Lower leg skin (tissue), 3 donors: ENCODE results near the gene SCT.

Experiments used
- CTCF ChIP-seq, 3 donors: fragments of 450-650 bp; IDR thresholded peaks; one replicate each; pipeline ENCODE4 v1.5.1; 2016; ENCODE audit warnings: antibody characterized with exemption in 3 of 3, mild to moderate bottlenecking in 3 of 3, moderate library complexity in 2 of 3
- POLR2A ChIP-seq, 2 donors: fragments of 450-650 bp; IDR thresholded peaks; one replicate each; pipeline ENCODE4 v1.6.1; 2016 to 2017; ENCODE audit warnings: antibody characterized with exemption in 2 of 2, mild to moderate bottlenecking in 1 of 2, moderate library complexity in 1 of 2

GRCh38 chr11:581342-581741, 45.6 kb downstream of the SCT start:
- TF ChIP-seq CTCF (IDR thresholded peaks at IDR 0.05): no peak
- TF ChIP-seq POLR2A (IDR thresholded peaks at IDR 0.05): no peak
